Fibroblast of the conjunctiva (primary cell): ENCODE results near the gene SNX4.
"Not testable (repeated sequence)": the region's sequence is repeated elsewhere in the genome, so short reads cannot be mapped to it uniquely, and the experiment has no call there.

ENCODE experiments used
- DNase-seq: peaks from one replicate; pipeline ENCODE4 v3.0.0-alpha.2; 2010; ENCODE audit warnings: low read depth

Gene SNX4

DNA sequence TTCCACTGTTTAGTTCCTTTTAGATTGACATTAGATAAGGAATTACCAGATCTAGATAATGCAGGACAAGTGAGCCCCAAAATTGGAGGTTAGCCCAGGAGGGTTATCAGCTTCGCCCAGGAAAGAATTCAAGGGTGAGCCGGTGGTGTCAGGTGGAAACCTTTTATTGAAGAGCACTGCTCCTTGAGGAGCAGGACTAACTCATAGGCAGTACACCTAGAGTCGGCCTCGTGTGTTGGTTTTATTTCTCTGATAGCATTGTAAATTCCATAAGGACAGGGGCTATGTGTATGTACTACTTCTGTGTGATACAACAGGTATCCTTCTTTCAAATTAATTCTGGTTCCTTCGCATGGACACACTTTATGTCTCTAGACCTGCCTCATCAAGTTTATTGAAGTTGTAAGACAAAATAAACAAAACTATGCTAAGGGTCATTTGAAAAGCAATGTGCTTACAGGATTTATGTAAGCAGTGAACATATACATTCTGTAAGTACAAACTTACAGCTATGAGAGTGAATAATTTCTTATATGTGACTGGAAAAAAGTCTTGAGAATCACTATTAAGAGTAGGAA is 57.2 kb downstream of the SNX4 start:
- DNase-seq = no peak

DNA sequence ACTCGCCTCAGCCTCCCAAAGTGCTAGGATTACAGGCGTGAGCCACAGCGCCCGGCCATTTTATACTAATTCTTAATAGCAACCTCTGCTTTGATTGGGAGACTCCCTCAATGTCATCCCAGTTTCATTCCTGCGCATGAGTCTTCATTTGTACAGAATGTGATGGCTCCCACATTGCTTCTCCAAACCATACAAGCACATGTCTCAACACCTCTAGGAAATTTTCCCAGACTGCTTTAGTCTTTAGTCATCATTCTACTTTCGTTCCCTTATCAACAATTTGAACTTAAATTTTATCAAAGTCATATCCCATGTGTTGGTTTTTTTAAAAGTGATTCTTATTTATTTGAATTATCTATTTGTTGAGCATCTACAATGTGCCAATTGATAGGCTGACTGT is 58.1 kb downstream of the SNX4 start:
- no peak for DNase-seq

- DNase-seq = no peak
Observed at GRCh38 chr3:125460233-125460632, 59.8 kb downstream of the SNX4 start.

- DNase-seq = peak; percentile 55
Observed at GRCh38 chr3:125443923-125444322, 76.1 kb downstream of the SNX4 start.

GRCh38 chr3:125442506-125442905 is 77.5 kb downstream of the SNX4 start:
- DNase-seq = no peak

DNA sequence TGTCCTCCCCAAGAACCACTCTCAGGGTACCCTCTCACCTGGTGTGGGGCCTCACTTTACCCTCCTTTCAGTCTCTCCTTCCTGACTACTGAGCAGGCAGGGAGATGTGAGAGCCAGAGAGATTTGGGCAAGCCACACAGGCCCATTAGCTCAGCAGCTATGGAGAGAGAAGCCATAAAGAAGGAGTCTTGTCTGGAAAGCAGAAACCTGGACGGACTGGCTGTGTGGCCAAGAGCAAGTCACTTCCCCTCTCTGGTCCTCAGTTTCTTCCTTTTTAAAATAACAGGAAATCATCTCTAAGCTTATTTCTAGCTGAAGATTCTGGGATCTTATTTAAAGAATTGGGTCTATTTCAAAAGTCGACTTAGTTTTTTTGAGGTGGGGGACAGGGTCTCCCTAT is 79.0 kb downstream of the SNX4 start:
- DNase-seq = no peak

GRCh38 chr3:125440559-125440955 is 79.4 kb downstream of the SNX4 start:
- no peak for DNase-seq

GRCh38 chr3:125437631-125438435 is 82.2 kb downstream of the SNX4 start:
- peak; percentile 28 for DNase-seq

DNA sequence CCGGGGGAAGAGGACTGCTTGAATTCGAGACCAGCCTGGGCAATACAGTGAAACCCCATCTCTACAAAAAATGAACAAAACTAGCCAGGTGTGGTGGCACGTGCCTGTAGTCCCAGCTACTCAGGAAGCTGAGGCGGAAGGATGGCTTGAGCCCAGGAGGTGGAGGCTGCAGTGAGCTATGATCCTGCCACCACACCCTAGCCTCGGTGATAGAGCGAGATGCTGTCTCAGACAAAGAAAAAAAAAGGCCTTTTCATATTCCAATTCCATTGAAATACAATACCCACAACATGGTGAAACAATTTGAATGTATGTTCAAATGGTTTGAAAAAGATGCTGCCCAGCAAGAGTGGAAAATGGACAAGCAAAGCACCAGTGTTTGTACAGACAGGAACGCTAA is 83.1 kb downstream of the SNX4 start:
- DNase-seq = no peak

DNA sequence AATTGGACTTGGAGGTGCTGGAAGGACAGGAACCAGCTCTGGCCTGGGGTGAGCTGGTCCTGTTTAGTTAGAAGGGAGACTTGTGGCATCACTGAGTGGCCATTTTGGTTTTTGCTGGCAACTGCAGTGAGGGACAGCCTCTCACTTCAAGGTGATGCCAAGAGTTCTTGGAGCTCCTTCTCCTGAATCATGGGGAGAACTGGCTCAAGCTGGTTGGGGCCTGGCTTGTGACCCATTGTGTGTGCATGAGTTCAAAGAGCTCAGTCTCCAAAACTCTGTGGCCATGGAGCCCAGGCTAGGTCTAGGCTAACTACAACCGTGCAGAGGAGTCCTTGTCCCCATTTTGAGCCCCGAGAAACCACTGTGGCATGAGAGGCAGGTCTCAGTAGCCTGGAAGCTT is 84.8 kb downstream of the SNX4 start:
- no peak for DNase-seq

GRCh38 chr3:125434582-125435011 is 85.4 kb downstream of the SNX4 start:
- no peak for DNase-seq

DNA sequence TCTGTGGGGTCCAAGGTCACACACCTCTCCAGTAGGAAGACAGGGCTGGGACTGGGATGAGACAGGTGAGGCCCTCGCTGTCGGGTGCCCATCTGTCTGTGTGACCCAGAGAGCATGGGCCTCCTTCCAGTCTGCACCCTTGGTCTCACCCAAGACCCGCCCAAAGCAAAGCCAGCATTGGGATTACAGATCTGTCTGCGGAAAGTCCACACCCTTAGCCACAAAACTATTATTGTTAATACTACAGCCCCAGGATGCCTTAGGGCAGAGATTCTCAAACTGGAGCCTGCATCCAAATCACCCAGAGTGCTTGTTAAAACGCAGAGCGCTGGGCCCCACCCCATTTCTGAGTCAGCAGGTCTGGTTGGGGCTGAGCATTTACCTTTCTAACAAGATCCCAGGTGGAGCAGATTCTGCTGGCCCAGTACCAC is 86.4 kb downstream of the SNX4 start:
- DNase-seq = no peak

DNA sequence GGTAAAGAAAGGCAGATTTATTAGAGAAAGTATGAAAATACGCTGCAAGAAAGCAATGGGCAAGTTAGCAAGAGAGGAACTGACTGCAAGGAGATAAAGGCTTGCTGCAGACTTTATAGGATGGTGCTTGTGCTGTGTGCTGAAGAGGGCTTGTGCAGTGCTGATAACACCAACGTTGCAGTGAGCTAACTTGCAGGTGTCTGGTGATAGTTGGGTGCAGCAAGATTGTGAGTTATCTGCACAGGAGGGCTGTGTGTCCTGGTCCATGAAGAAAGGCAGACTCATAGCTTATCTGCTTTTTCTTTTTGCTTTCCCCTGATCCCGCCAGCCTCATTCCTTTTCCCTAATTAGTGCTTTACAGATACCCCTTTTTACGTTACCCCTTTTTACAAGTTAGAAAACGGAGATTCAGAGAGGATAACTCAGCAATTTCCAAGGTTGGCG is 86.9 kb downstream of the SNX4 start:
- no peak for DNase-seq

- DNase-seq = no peak
Observed at GRCh38 chr3:125431912-125432790, 87.9 kb downstream of the SNX4 start.

- no peak for DNase-seq
Observed at GRCh38 chr3:125431391-125431790, 88.6 kb downstream of the SNX4 start.

DNA sequence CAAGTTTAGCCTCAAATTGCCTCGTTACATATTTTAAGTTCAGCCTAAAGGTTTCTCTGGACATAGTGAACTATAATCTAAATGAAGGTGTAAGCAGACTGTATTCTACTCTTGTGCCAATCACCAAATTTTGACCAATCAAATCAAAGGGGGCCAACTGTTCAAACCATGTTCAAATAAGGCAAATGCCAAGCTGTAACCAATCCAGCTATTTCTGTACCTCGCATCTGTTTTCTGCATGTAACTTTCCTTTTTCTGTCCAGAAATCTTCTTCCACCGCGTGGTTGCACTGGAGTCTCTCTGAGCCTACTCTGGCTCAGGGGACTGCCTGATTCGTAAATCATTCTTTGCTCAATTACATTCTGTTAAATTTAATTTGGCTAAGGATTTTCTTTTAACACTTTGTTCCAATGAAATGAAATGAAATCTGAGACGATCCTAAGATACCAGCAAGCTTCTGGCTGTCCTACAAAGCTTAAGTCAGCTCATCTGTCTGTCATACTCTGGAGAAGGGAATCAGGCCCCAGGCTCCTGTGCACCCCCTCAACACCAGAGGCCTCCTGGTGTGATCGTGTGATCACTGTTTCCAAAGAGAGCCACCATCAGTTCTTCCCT is 91.7 kb downstream of the SNX4 start:
- no peak for DNase-seq

DNA sequence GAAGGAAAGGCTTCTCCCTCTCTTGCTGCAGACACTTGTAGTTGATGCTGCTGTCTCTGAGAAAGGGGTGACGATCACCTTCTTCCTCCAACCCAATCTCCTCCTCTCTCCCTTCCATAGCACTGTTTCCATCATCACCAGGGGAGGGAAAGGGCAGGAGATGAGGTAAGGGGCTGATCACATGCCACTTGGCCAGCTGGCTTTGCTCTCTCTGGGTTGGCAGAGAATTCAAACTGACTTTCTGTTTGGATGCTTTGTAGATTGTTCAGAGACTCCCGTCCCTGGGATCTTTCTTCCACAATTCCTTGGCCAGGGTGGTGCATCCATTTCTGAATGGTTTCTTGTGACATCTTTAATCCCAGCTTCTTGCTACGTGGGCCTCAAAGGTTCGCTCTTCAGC is 101.7 kb downstream of the SNX4 start:
- DNase-seq = no peak

- DNase-seq = no peak
Observed at GRCh38 chr3:125416235-125416634, 103.8 kb downstream of the SNX4 start.

DNA sequence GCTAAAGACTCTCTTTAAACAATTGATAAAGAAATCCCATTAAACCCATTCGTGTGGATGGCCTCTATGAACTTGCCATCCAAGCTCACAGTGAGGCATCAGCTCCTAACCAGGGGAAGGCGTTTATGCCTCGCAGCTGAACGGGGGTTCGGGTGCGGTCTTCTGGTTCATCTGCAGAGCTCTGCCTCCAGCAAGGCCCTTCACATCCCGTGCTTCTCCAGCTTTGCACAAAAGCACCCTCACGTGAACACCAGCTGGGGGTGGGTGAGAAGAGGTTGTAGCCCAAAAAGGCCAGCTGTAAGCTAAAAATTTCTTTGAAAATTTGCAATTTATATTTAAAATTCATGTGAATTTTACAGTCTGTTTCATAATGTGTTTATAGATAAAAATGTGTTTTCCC is 105.3 kb downstream of the SNX4 start:
- no peak for DNase-seq

DNA sequence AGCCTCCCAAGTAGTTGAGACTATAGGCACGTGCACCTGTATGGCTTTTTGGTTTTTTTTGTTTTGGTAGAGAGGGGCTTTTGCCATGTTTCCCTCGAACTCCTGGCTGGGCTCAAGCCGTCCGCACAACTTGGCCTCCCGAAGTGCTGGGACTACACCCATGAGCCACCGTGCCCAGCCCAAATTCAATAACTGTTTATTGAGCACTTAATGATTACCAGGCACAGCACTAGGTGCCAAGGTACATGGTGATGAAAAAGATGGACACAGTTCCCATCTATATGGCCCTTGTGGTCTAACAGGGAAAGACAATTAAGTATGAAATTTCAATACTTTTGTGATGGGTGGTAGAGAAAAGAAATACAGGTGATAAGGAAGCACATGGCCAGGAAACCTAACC is 109.1 kb downstream of the SNX4 start:
- DNase-seq = no peak

DNA sequence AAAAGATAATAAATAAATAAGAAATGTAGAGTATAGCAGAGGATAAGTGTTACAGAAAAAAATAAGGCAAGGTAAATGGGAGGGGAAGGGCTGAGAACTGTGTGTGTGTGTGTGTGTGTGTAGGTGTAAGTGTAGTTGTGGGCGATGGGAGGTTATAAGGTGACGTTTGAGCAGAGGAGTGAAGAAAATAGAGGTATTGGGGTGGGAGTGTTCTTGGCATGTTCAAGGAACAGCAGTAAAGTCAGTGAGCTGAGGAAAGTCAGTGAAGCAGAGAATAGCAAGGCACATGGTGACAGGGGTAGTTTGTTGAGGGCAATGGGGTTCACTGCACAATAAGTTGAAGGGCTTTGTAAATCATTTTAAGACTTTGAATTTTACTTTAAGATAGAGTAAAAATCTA is 113.9 kb downstream of the SNX4 start:
- DNase-seq = no peak

- not testable (repeated sequence) for DNase-seq
Observed at GRCh38 chr3:125405515-125405914, 114.5 kb downstream of the SNX4 start.
